ENCODE measurements around the gene CX3CR1.

The CX3CR1 gene

DNA sequence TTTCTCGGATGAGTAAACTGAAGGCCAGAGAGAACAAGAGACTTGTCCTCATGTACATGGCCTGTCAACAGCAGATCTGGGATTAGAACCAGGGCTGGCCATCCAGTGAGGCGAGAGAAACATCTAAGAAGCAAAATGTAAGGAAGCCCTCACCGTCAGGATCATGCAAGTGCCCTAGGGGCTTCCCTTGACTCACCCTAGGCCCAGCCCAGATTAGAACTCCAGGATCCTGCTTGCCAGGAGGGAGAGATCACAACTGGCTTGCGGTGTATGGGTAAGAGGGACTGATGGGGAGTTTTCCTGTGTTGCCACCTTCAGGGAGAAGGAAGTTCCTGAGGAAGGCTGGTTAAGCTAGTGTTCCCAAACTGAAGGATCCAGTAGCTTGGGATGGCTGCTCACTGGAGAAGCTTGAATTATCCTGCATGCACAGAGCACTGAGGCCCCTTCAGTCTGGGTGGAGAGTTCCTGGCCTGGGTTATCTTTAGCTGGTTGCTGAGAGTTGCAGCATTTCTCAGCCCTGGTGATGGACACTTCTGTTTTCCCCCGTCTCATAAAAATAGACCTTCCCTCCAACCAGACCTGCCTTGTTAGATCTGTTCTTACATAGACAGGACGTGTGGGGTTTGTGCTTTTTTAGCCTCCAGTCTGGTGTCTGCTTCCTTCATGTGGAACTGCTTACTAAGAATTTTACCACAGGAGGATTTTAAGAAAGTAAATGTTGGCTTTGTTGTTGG is 59.3 kb downstream of the CX3CR1 start:
- no peak for DNase-seq

DNA sequence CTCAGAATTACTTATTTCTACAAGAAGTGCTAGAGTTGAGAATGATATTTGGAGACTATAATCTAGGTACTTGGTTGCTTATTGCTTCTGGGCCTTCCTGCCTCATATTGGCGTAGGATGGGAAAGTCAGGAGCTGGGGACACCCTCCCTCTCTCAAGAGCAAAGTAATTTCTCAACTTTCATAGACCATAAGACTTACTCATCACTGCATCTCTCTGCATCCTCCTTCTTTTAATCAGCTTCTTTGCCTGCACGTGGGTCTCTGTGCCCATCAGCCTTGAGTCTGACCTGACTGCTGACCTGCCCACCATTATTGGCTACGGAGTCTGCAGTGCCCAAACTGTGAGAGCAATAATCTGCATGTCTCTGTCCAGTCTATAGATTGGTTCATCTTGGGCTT is 60.1 kb downstream of the CX3CR1 start:
- no peak for DNase-seq

DNA sequence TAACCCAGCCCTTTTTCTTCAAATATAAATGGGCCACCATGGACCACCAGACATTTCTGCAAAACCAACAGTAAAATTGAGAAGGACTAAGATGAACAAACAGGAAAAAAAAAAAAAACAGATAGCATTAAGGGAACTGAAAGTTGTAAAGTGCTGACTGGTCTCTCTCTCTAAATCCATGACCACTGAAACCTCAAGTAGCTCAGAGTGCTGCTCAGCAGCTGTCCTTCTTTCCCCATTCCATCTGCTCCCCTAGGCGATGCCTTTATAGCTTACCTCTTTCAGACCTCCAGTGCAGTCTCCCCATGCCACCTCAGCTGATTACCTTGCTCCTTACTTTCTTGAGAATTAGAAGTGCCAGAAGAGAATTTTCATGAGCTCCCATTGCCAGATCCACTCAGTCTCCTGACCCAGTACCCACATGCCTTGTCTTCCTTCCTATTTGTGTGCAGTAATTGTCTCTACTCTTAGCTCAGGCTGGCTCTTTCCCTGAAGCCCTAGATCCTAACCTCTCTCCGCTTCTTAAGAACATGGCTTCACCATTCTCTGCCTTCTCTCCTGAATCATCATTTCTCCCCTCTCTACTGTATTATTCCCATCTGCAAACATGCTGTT is 63.6 kb downstream of the CX3CR1 start:
- DNase-seq: no peak

DNA sequence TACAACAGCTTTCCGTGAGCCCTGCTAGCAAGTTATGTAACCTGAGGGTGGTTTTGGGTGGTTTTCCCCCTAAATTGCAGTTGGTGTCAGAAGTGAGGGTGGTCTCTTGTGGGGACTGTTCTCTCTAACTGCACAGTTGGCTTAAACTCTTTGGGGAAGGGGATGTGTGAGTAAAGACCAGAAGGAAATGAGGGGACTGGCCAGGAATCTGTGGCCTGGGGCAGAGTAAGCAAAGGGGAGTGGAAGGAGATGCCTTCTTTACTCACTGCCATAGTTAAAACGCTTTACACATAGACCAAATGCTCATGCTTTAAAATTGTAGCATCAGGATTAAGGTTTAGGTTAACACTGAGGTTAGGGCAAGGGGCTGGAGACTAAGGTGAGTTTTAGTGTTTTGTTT is 66.2 kb downstream of the CX3CR1 start:
- DNase-seq: no peak

Measured in activated gamma-delta T cell treated with Interleukin-2 at 50 U/mL for 16 hours (primary cell).